Measurements from ENCODE around the gene LRRC2. TPM values are rescaled to one million over a fixed set of nuclear protein-coding genes. Genes with fewer than 3 reads are reported as not detected.

The LRRC2 gene
- total RNA-seq, 1 experiment from 2014 or later, result 2.6 TPM

DNA sequence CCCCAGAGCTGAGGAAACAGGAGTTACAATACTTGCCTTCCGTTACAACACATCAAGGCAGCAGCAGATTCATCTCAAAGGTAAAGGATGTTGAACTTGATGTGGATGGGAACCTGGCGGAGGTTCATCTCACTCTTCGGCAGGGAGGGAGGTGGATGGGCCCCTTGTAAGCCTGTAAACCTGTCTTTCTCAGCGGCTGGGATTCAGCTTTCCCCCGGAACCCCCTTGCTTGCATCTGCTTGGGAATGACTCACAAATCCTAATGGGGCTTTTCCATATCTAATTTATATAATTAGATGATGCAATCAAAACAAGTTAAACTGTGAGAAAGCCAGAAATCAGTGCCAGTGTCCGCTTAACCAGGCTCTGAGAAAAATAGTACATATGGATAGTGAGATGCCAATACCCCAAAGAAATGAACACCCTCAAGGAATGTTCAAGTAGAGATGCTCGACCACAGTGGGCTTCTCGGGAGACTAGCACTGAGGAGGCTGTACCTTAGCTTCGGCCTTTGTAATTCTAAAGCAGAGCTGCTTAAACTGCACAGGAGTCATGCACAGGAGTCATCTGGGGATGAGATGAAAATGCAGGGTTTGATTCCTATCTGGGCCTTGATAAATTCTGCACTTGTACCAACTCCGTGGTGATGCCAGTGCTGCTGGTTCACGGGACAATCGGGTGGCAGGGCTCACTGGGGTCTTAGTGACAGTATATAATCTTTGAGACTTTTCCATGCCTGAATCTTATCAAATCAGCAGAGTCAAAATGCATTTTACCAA is 44.0 kb upstream of the LRRC2 start:
- Histone ChIP-seq H3K56ac (ENCODE audit: insufficient read length, low read depth, low read length) (no peak overlapping the region), H2BK120ac (ENCODE audit: low read depth, low read length, poor library complexity, severe bottlenecking) (no peak overlapping the region), H4K20me1 (ENCODE audit: control insufficient read depth, insufficient read depth, insufficient read length) (no peaks in the 10 kb centered on the region), H2AK5ac (ENCODE audit: insufficient read length, low read length) (no peak overlapping the region), H4K91ac (ENCODE audit: insufficient read length, low read depth, low read length) (no peak overlapping the region), H2AFZ (ENCODE audit: low read length) (no peak overlapping the region), H3T11ph (ENCODE audit: low read length) (no peak overlapping the region), H2BK15ac (ENCODE audit: low read depth, low read length) (no peak overlapping the region), H2BK20ac (ENCODE audit: low read depth, low read length, poor library complexity, severe bottlenecking) (no peak overlapping the region), H3K23me2 (ENCODE audit: insufficient read length, low read depth, low read length, poor library complexity, severe bottlenecking) (no peaks in the 10 kb centered on the region), H3K27me3 (ENCODE audit: insufficient read depth, low read length) (no peaks in the 10 kb centered on the region; the same call in 1 of the 2 replicates), H4K5ac (ENCODE audit: insufficient read length, low read depth, low read length) (no peak overlapping the region), H3K9ac (ENCODE audit: extremely low read depth, insufficient read length, low read length) (no peak overlapping the region), H2BK5ac (ENCODE audit: insufficient read length, low read length) (no peak overlapping the region), H3K18ac (ENCODE audit: insufficient read length, low read depth, low read length) (no peak overlapping the region), H3K79me2 (ENCODE audit: insufficient read depth, low read length) (no peaks in the 10 kb centered on the region), H3K14ac (ENCODE audit: insufficient read depth, low read length) (no peak overlapping the region), H3K9me3 (ENCODE audit: control insufficient read depth, low read depth, low read length) (no peaks in the 10 kb centered on the region), H3K4me1 (ENCODE audit: insufficient read depth, low read length) (no peaks in the 10 kb centered on the region; the same call in 1 of the 2 replicates), H3K4ac (ENCODE audit: low read depth, low read length) (no peak overlapping the region), H3K4me2 (ENCODE audit: insufficient read depth, insufficient read length, low read length) (no peak overlapping the region), H3K27ac (ENCODE audit: insufficient read length, low read depth, low read length) (no peak overlapping the region), H2BK12ac (ENCODE audit: insufficient read length, low read depth, low read length) (no peak overlapping the region), H3K23ac (ENCODE audit: insufficient read length, low read depth, low read length) (no peak overlapping the region), H4K8ac (replicated peaks; ENCODE audit: insufficient read length, low read depth, low read length) (no peak overlapping the region), H3K79me1 (ENCODE audit: insufficient read depth, low read depth, low read length, poor library complexity, severe bottlenecking) (no peaks in the 10 kb centered on the region)
- Mint-ChIP-seq H3K27ac (peak overlapping the region in 1 of 3 experiments; percentile 81; a peak in 1 of 7 replicates), H3K4me3 (no peak overlapping the region), H3K4me1 (peaks cover 38 to 41% of the 10 kb centered on the region in 2 experiments), H3K9me3 (no peaks in the 10 kb centered on the region), H3K36me3 (ENCODE audit: insufficient read depth in 1 of 3, low read depth in 3 of 3) (no peaks in the 10 kb centered on the region), H3K27me3 (ENCODE audit: low read depth) (0 out of 2 replicates have a peak, but pooled peaks cover 2% of the 10 kb centered on the region)
- TF ChIP-seq, protein P1, sequence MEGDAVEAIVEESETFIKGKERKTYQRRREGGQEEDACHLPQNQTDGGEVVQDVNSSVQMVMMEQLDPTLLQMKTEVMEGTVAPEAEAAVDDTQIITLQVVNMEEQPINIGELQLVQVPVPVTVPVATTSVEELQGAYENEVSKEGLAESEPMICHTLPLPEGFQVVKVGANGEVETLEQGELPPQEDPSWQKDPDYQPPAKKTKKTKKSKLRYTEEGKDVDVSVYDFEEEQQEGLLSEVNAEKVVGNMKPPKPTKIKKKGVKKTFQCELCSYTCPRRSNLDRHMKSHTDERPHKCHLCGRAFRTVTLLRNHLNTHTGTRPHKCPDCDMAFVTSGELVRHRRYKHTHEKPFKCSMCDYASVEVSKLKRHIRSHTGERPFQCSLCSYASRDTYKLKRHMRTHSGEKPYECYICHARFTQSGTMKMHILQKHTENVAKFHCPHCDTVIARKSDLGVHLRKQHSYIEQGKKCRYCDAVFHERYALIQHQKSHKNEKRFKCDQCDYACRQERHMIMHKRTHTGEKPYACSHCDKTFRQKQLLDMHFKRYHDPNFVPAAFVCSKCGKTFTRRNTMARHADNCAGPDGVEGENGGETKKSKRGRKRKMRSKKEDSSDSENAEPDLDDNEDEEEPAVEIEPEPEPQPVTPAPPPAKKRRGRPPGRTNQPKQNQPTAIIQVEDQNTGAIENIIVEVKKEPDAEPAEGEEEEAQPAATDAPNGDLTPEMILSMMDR (conservative IDR thresholded peaks at IDR 0.05), result no peak
- DNase-seq, result no peak
- no CpG with 5 or more reads among the region's 12 CpGs for WGBS (ENCODE audit: extremely low coverage, insufficient read length, low lambda C conversion rate)
